Measurements from ENCODE around the gene ERICH4.
A peak's percentile ranks its signal among the peaks of the same experiment; 100 is the strongest.

The ERICH4 gene

GRCh38 chr19:41409288-41409687, 33.7 kb upstream of the ERICH4 start:
- Mint-ChIP-seq H3K4me1 (peaks cover 4% of the 10 kb centered on the region), H3K36me3 (ENCODE audit: low read depth) (peaks cover 2% of the 10 kb centered on the region), H3K9me3 (no peaks in the 10 kb centered on the region), H3K27ac (no peak overlapping the region), H3K27me3 (no peaks in the 10 kb centered on the region), H3K4me3 (no peak overlapping the region)
- ATAC-seq (no peak), DNase-seq (no peak)

DNA sequence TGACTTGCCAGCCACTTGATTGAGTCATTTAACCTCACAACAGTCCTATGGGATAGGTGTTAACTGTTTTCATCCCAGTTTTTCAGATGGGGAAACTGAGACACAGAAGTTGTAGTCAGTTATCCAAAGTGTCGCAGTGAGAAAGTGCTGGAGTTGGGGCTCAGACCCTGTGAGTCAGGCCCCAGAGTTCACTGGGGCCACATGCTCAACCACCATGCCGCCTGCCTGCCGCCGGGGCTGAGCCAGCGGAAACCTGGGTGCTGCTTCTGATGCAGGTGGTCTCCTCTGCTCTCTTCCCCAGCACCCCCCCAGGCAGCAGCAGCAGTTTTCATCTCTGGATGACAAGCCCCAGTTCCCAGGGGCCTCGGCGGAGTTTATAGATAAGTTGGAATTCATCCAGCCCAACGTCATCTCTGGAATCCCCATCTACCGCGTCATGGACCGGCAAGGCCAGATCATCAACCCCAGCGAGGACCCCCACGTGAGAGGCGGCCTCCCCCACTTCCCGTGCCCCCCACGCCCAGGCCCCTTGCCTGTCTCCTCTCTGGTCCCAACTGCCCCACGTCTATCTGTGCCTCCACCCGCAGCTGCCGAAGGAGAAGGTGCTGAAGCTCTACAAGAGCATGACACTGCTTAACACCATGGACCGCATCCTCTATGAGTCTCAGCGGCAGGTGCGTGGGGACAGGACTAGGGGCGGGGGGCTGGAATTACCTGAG, 32.5 kb upstream of the ERICH4 start:
- no peak overlapping the region for H3K4me3 Mint-ChIP-seq
- H3K9me3 Mint-ChIP-seq: no peaks in the 10 kb centered on the region

GRCh38 chr19:41411100-41411967, 31.6 kb upstream of the ERICH4 start:
- Mint-ChIP-seq H3K9me3 (no peaks in the 10 kb centered on the region), H3K36me3 (ENCODE audit: low read depth) (peaks cover 3% of the 10 kb centered on the region), H3K27me3 (no peaks in the 10 kb centered on the region), H3K4me1 (peaks cover 4% of the 10 kb centered on the region), H3K4me3 (no peak overlapping the region), H3K27ac (no peak overlapping the region)
- ATAC-seq: no peak
- no peak for DNase-seq

More for the DNA sequence above, 32.5 kb upstream of the ERICH4 start:
- Mint-ChIP-seq H3K36me3 (ENCODE audit: low read depth) (peaks cover 2% of the 10 kb centered on the region), H3K4me1 (peaks cover 4% of the 10 kb centered on the region), H3K27ac (peak overlapping the region; percentile 44), H3K27me3 (no peaks in the 10 kb centered on the region)
- ATAC-seq (no peak), DNase-seq (no peak)

DNA sequence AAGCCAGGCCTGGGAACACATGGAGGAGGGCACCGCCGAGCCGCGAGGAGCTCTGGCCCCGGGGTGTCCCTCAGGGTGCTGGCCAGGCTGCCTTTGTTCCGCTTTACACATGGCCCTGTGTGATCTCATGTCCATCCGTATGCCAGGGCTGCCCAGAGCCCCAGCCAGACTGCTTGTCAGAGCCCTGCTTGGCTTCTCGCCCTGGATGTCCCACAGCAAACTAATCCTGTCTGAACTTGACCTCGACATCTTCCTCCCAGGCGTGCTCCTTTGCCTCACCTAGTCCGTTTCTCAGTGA, 31.0 kb upstream of the ERICH4 start:
- ATAC-seq: no peak
- Mint-ChIP-seq H3K27me3 (no peaks in the 10 kb centered on the region), H3K27ac (no peak overlapping the region), H3K4me3 (no peak overlapping the region), H3K9me3 (no peaks in the 10 kb centered on the region), H3K4me1 (peaks cover 4% of the 10 kb centered on the region), H3K36me3 (ENCODE audit: low read depth) (peaks cover 4% of the 10 kb centered on the region)
- no peak for DNase-seq

GRCh38 chr19:41412953-41413352, 30.0 kb upstream of the ERICH4 start:
- H3K4me3 Mint-ChIP-seq: no peak overlapping the region
- peaks cover 7% of the 10 kb centered on the region for H3K36me3 Mint-ChIP-seq (ENCODE audit: low read depth)
- ATAC-seq (no peak), DNase-seq (no peak)
- H3K27me3 Mint-ChIP-seq: no peaks in the 10 kb centered on the region
- H3K27ac Mint-ChIP-seq: no peak overlapping the region
- H3K9me3 Mint-ChIP-seq: no peaks in the 10 kb centered on the region
- peaks cover 4% of the 10 kb centered on the region for H3K4me1 Mint-ChIP-seq

DNA sequence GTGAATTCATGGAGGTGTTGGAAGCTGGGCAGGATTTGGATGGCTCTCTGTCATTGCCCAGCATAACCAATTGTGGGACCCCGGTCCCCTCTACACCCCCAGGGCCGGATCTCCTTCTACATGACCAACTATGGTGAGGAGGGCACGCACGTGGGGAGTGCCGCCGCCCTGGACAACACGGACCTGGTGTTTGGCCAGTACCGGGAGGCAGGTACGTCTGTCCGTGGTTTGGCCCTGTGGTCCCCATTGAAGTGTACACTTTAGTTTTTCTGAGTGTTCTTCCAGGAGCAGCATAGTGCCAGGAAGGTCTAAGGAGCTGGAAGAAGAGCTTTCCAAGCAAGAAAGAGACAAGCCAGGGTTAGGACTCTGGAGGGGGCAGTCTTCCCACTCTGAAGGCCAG, 29.0 kb upstream of the ERICH4 start:
- no peaks in the 10 kb centered on the region for H3K9me3 Mint-ChIP-seq
- H3K27me3 Mint-ChIP-seq: no peaks in the 10 kb centered on the region
- H3K27ac Mint-ChIP-seq: no peak overlapping the region
- H3K36me3 Mint-ChIP-seq (ENCODE audit: low read depth): peaks cover 7% of the 10 kb centered on the region
- ATAC-seq: no peak
- no peak for DNase-seq
- H3K4me3 Mint-ChIP-seq: no peak overlapping the region
- peaks cover 4% of the 10 kb centered on the region for H3K4me1 Mint-ChIP-seq

DNA sequence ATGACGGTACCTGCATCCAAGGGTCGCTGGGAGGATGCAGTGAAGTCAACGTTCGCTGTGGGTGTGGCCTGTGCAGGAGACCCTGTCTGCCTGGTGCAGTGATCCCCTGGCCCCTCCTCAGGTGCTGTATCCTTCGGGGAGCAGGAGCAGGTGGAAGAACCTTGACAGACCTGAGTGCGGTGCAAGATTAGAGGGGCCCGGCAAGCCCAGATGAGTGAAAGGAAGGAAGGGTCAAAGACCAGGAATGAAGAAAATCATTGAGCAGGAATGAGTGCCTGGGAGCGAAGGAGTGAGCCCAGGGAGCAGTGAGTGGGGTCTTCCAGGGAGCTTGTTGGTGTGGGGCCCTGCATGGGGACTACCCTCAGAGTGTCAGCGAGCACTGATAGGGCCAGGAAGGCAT, 28.5 kb upstream of the ERICH4 start:
- no peak overlapping the region for H3K27ac Mint-ChIP-seq
- H3K4me1 Mint-ChIP-seq: peaks cover 4% of the 10 kb centered on the region
- ATAC-seq: no peak
- DNase-seq: no peak
- H3K27me3 Mint-ChIP-seq: no peaks in the 10 kb centered on the region
- H3K4me3 Mint-ChIP-seq: no peak overlapping the region
- no peaks in the 10 kb centered on the region for H3K9me3 Mint-ChIP-seq
- peaks cover 7% of the 10 kb centered on the region for H3K36me3 Mint-ChIP-seq (ENCODE audit: low read depth)

DNA sequence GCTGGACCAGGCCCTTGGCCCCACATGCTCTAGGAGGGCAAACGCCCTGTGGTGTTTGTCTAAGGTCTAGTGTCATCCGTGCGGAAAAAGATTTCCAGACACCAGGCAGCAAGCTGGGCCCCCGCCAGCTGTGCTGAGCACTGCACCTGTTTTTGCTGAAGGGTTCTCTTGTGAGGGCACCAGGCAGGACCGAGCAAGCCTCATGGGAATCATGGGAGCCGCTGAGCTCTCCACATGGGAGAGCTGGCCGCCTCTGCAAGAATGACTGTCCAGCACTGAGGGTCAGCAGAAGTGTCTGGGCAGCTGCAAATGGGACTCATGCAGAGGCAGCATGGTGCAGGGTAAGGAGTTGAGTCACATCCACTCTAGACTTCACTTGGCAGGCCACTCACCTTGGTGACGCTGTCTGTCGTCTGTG, 27.8 kb upstream of the ERICH4 start:
- Mint-ChIP-seq H3K4me1 (peaks cover under 1% of the 10 kb centered on the region), H3K27ac (no peak overlapping the region), H3K27me3 (no peaks in the 10 kb centered on the region), H3K9me3 (no peaks in the 10 kb centered on the region), H3K36me3 (ENCODE audit: low read depth) (peaks cover 7% of the 10 kb centered on the region), H3K4me3 (no peak overlapping the region)
- DNase-seq (no peak), ATAC-seq (no peak)

DNA sequence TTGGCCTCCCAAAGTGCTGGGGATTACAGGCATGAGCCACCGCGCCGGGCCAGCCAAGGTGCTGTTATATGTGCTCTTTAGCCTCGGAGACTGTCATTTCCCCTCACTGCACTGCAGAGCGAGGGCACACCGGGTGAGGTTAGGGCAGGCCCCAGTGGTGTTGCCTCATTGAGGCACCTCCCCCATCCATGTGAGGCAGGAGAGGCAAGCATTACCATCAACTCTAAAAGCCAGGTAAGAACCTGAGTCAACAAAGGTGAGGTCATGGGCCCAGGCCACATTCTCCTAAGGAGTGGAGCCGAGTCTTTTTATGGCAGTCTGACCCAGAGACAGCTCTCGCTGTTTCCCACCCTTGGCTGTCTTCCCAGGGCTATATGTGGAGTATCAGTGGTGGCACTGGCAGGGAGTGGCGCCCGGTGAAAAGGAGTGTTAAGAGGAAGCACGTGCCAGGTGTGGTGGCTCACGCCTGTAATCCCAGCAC, 26.7 kb upstream of the ERICH4 start:
- H3K4me3 Mint-ChIP-seq: no peak overlapping the region
- H3K27ac Mint-ChIP-seq: no peak overlapping the region
- no peaks in the 10 kb centered on the region for H3K4me1 Mint-ChIP-seq
- H3K9me3 Mint-ChIP-seq: no peaks in the 10 kb centered on the region
- DNase-seq (no peak), ATAC-seq (no peak)
- no peaks in the 10 kb centered on the region for H3K27me3 Mint-ChIP-seq
- peaks cover 7% of the 10 kb centered on the region for H3K36me3 Mint-ChIP-seq (ENCODE audit: low read depth)

DNA sequence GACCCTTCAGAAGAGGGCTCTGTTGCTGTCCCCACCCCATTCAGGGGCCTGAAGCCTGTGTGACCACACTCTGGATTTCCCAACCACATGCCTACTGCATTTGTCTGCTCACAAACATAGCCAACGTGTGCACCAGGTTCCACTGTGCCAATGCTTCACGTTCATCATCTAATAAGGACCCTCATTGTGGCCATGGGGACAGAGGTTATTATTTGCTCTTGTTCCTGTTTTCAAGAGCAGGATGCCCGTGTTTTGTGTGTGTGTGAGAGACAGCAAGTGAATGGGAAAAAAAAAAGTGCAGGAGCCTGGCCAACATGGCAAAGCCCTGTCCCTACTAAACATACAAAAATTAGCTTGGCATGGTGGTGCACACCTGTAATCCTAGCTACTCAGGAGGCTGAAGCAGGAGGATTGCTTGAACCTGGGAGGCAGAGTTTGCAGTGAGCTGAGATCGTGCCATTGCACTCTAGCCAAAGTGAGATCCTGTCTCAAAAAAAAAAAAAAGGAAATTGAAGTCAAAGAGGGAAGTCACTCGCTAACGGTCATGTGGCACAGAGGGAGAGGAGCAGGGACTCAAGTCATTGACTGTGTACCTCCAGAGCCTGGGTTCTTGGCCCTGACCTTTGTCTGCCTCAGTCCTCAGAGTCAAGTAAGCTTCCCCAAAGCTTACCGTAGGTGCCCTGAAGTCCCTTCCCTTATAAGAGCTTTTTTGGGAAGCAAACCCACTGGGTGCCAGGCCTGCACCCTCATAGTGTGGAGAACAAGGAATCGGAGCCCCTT, 22.7 kb upstream of the ERICH4 start:
- ATAC-seq (no peak), DNase-seq (no peak)
- Mint-ChIP-seq H3K27ac (no peak overlapping the region), H3K9me3 (no peaks in the 10 kb centered on the region), H3K27me3 (no peaks in the 10 kb centered on the region), H3K36me3 (ENCODE audit: low read depth) (peaks cover 4% of the 10 kb centered on the region), H3K4me3 (no peak overlapping the region), H3K4me1 (no peaks in the 10 kb centered on the region)

GRCh38 chr19:41421314-41421713, 21.6 kb upstream of the ERICH4 start:
- H3K27me3 Mint-ChIP-seq: no peaks in the 10 kb centered on the region
- H3K36me3 Mint-ChIP-seq (ENCODE audit: low read depth): peaks cover 4% of the 10 kb centered on the region
- H3K4me3 Mint-ChIP-seq: no peak overlapping the region
- H3K4me1 Mint-ChIP-seq: no peaks in the 10 kb centered on the region
- no peak for DNase-seq
- H3K9me3 Mint-ChIP-seq: no peaks in the 10 kb centered on the region
- H3K27ac Mint-ChIP-seq: no peak overlapping the region
- no peak for ATAC-seq

DNA sequence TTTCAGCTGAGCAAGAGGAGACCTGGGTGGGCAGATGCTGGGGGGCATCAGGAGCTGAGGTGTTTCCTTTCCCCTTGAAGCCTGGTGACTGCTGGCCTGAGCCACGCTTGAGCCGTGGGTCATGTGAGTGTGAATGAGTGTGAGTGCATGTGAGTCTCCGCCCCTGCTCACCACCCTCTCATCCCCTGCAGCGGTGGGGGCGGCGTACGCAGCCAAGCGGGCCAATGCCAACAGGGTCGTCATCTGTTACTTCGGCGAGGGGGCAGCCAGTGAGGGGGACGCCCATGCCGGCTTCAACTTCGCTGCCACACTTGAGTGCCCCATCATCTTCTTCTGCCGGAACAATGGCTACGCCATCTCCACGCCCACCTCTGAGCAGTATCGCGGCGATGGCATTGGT, 21.0 kb upstream of the ERICH4 start:
- no peak for DNase-seq
- H3K36me3 Mint-ChIP-seq (ENCODE audit: low read depth): peaks cover 3% of the 10 kb centered on the region
- no peaks in the 10 kb centered on the region for H3K9me3 Mint-ChIP-seq
- no peaks in the 10 kb centered on the region for H3K27me3 Mint-ChIP-seq
- no peak overlapping the region for H3K4me3 Mint-ChIP-seq
- peaks cover 3% of the 10 kb centered on the region for H3K4me1 Mint-ChIP-seq
- ATAC-seq: no peak
- H3K27ac Mint-ChIP-seq: no peak overlapping the region

DNA sequence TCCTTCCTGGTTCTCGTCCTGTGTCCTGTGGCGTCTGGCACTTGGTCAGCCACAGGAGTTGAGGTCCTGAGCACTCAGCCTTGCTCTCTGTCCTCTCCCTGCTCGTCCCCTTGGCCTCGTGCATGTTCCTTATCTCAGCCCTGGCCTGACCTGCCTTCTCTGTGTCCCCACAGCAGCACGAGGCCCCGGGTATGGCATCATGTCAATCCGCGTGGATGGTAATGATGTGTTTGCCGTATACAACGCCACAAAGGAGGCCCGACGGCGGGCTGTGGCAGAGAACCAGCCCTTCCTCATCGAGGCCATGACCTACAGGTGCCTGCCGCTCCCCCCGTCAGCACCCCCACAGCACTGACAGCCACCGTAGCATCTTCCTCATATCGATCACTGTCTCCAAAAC, 20.5 kb upstream of the ERICH4 start:
- Mint-ChIP-seq H3K9me3 (no peaks in the 10 kb centered on the region), H3K36me3 (ENCODE audit: low read depth) (no peaks in the 10 kb centered on the region), H3K27me3 (no peaks in the 10 kb centered on the region), H3K4me3 (no peak overlapping the region), H3K27ac (no peak overlapping the region), H3K4me1 (peaks cover 4% of the 10 kb centered on the region)
- ATAC-seq: no peak
- DNase-seq: no peak

- peaks cover 9% of the 10 kb centered on the region for H3K4me1 Mint-ChIP-seq
These were observed 20.0 kb upstream of the ERICH4 start for GRCh38 chr19:41422955-41423354.

More at GRCh38 chr19:41422955-41423354, 20.0 kb upstream of the ERICH4 start:
- DNase-seq: no peak
- Mint-ChIP-seq H3K9me3 (no peaks in the 10 kb centered on the region), H3K36me3 (ENCODE audit: low read depth) (no peaks in the 10 kb centered on the region), H3K27ac (no peak overlapping the region), H3K4me3 (no peak overlapping the region), H3K27me3 (no peaks in the 10 kb centered on the region)
- no peak for ATAC-seq

All from activated naive CD8-positive, alpha-beta T cell treated with anti-CD3 and anti-CD28 coated beads, Interleukin-2, amount 50 U/mL, for 24 hours (primary cell).